Activated CD8-positive, alpha-beta T cell treated with anti-CD3 and anti-CD28 coated beads for 36 hours (primary cell): ENCODE data around the gene ASAP3. TPM values are rescaled to one million over a fixed set of nuclear protein-coding genes. Genes with fewer than 3 reads are reported as not detected.
"Not testable (repeated sequence)": the region's sequence is repeated elsewhere in the genome, so short reads cannot be mapped to it uniquely, and the experiment has no call there.

Experiments
- ATAC-seq: fragments of 200-7000 bp; cut with Tn5 transposase; one replicate; pipeline ENCODE4 v1.10.0; 2021; ENCODE audit warnings: mild to moderate bottlenecking, moderate library complexity
- CTCF ChIA-PET: fragments of 350-600 bp; sonication (Branson Sonifier 250); formaldehyde crosslinking; loops from one replicate; lab custom pipeline; 2021; ENCODE audit warnings: antibody characterized with exemption; lab: Charles Lee
- POLR2A ChIA-PET: fragments of 350-600 bp; sonication (Branson Sonifier 250); formaldehyde crosslinking; loops from one replicate; lab custom pipeline; 2021; ENCODE audit warnings: antibody characterized with exemption; lab: Charles Lee
- DNase-seq: peaks from one replicate; pipeline ENCODE4 v3.0.0-alpha.2; 2020
- H3K27ac Mint-ChIP-seq: one replicate; pipeline ENCODE4 v1.8.0; 2021; ENCODE audit warnings: mild to moderate bottlenecking, mixed read lengths
- H3K27me3 Mint-ChIP-seq: one replicate; pipeline ENCODE4 v1.8.0; 2021; ENCODE audit warnings: mixed read lengths
- H3K36me3 Mint-ChIP-seq: one replicate; pipeline ENCODE4 v1.8.0; 2021; ENCODE audit warnings: low read depth, mixed read lengths
- H3K4me1 Mint-ChIP-seq: one replicate; pipeline ENCODE4 v1.8.0; 2021; ENCODE audit warnings: low read depth, mixed read lengths
- H3K4me3 Mint-ChIP-seq: one replicate; pipeline ENCODE4 v1.8.0; 2021; ENCODE audit warnings: mild to moderate bottlenecking, moderate library complexity, mixed read lengths
- H3K9me3 Mint-ChIP-seq: one replicate; pipeline ENCODE4 v1.8.0; 2021; ENCODE audit warnings: mixed read lengths
- intact Hi-C: fragments of 100-400 bp; cut with micrococcal nuclease; formaldehyde crosslinking; loops from one replicate; pipeline ENCODE4 v1.10.0; 2022
- total RNA-seq, 2 experiments: library from RNA; stranded (reverse); gene quantifications; one replicate each; pipeline ENCODE4 v1.2.3, GENCODE V29; 2021
- TF ChIP-seq, protein P1 (sequence below): fragments of 200-600 bp; IDR thresholded peaks from one replicate; pipeline ENCODE4 v1.8.0; 2022; ENCODE audit warnings: antibody characterized with exemption, mild to moderate bottlenecking

The ASAP3 gene
- total RNA-seq, 2 experiments from 2014 or later: 0.29 to 0.74 TPM

DNA sequence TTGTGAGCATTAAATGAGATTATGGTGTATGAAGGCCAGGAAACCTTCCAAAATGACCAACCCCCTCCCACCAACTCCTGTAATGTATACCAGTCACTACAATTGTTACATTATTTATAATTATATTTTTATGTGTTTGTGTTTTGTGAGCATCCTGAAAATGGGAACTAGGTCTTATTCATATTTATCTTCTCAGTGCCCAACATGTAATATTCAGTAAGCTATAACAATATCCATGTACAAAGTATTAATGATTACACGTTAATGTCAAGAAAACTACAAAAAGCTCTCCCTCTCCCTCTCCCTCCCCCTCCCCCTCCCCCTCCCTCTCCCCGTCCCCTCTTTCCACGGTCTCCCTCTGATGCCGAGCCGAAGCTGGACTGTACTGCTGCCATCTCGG, 19.0 kb upstream of the ASAP3 start:
- ChIA-PET POLR2A (no interaction called here), CTCF (interaction anchor here (1.6 to 11.5 kb wide), 2 partner anchors 19 to 35 kb away, joined by 8 to 268 read pairs; partner anchors contain the start of gene ASAP3)
- Mint-ChIP-seq H3K27ac (no peak overlapping the region), H3K27me3 (no peaks in the 10 kb centered on the region), H3K4me1 (no peaks in the 10 kb centered on the region), H3K4me3 (no peak overlapping the region), H3K36me3 (peaks cover 8% of the 10 kb centered on the region), H3K9me3 (no peaks in the 10 kb centered on the region)
- intact Hi-C loops: no loop called here
- DNase-seq: no peak
- TF ChIP-seq, protein P1, sequence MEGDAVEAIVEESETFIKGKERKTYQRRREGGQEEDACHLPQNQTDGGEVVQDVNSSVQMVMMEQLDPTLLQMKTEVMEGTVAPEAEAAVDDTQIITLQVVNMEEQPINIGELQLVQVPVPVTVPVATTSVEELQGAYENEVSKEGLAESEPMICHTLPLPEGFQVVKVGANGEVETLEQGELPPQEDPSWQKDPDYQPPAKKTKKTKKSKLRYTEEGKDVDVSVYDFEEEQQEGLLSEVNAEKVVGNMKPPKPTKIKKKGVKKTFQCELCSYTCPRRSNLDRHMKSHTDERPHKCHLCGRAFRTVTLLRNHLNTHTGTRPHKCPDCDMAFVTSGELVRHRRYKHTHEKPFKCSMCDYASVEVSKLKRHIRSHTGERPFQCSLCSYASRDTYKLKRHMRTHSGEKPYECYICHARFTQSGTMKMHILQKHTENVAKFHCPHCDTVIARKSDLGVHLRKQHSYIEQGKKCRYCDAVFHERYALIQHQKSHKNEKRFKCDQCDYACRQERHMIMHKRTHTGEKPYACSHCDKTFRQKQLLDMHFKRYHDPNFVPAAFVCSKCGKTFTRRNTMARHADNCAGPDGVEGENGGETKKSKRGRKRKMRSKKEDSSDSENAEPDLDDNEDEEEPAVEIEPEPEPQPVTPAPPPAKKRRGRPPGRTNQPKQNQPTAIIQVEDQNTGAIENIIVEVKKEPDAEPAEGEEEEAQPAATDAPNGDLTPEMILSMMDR: no peak
- no peak for ATAC-seq

DNA sequence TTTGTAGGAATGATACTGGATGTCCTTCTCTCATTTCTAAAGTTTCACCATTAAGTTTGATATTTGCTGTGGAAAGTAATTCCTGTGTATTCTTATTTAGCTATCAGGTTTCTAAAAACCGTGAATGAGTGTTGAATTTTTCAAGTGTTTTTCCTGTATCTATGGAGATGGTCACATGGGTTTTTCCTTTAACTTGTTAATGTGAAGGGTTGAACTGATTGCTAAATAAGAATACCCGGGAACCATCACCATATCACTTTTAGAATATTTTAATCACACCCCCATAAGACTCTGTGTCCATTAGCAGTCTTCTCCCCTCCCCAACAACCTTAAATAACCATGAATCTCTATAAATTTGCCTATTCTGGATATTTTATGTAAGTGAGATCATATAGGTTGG, 16.5 kb upstream of the ASAP3 start:
- no peak for DNase-seq
- Mint-ChIP-seq H3K27me3 (no peaks in the 10 kb centered on the region), H3K4me3 (no peak overlapping the region), H3K4me1 (no peaks in the 10 kb centered on the region), H3K27ac (no peak overlapping the region), H3K9me3 (no peaks in the 10 kb centered on the region), H3K36me3 (peaks cover 2% of the 10 kb centered on the region)
- TF ChIP-seq, protein P1: no peak
- no peak for ATAC-seq
- CTCF ChIA-PET: interaction anchor here (5.0 to 11.5 kb wide), 3 partner anchors 25 to 137 kb away, joined by 51 to 268 read pairs (median 202); partner anchors contain the start of gene E2F2
- POLR2A ChIA-PET: no interaction called here
- intact Hi-C loops: no loop called here

DNA sequence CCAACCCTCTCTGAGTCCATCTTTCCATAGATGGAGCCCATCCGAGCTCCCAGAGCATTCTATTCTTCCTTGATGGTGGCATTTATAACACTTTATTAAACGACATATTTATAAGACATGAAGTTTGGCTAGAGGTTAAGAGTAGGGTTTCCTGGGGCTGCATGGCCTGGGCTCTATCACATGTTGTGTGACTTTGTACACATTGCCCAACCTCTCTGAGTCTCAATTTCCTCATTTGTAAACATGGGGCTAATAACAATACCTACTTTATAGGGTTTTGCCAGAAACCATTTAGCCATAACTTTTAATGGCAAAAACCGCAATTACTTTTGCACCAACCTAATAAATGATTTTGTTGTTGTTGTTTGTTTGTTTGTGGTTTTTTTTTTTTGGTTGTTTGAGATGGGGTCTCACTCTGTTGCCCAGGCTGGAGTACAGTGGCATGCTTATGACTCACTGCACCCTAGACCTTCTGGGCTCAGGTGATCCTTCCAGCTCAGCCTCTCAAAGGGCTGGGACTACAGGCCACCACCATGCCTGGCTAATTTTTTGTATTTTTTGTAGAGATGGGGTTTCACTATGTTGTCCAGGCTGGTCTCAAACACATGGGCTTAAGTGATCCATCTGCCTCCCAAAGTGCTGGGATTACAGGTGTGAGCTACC, 13.9 kb upstream of the ASAP3 start:
- ATAC-seq (no peak), DNase-seq (no peak)
- H3K27ac Mint-ChIP-seq: no peak overlapping the region
- H3K4me1 Mint-ChIP-seq: no peaks in the 10 kb centered on the region
- TF ChIP-seq, protein P1: no peak
- H3K36me3 Mint-ChIP-seq: no peaks in the 10 kb centered on the region
- POLR2A ChIA-PET: interaction anchor here (0.8 to 1.9 kb wide), 9 partner anchors 22 to 116 kb away, joined by 3 to 10 read pairs (median 5); partner anchors contain the start of genes E2F2 and ID3
- H3K9me3 Mint-ChIP-seq: no peaks in the 10 kb centered on the region
- H3K4me3 Mint-ChIP-seq: no peak overlapping the region
- H3K27me3 Mint-ChIP-seq: no peaks in the 10 kb centered on the region
- CTCF ChIA-PET: interaction anchor here (0.5 to 11.5 kb wide), 39 partner anchors 9 to 269 kb away, joined by 3 to 268 read pairs (median 6); partner anchors contain the start of genes ASAP3, E2F2 and ID3
- intact Hi-C loops: loop anchor here (1.0 to 5.0 kb wide), 2 partner anchors 41 to 139 kb away; no protein-coding TSS in a partner anchor

DNA sequence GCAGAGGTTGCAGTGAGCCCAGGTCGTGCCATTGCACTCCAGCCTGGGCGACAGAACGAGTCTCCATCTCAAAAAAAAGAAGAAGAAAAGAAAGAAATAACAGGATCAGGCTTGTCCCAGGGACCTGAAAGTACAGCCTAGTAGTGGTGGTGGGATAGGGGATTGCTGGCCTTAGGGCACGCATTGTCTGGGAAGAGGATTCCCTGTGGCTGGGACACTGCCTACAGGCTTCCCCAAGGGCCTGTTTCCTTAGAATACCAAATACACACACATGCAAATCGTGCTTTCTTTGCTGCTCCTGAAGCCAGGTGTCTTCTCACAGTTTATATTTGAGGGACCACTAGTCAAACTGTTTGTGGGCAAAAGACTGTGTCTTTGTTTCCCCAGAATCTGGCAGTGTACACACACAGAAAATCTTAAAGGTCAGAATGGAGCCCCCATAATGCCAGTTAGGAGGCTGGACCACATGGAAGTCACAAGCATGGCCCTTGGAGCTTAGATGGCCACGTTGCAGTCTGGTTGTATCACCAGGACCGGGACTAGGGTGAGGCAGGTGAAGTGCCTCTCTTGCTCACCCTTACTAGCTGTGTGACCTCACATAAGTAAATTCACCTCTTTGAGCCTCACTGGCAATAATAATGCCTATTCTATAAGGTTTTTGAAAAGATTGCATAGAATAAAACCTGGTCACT, 12.7 kb upstream of the ASAP3 start:
- H3K27me3 Mint-ChIP-seq: no peaks in the 10 kb centered on the region
- ChIA-PET CTCF (interaction anchor here (0.6 to 11.5 kb wide), 51 partner anchors 8 to 464 kb away, joined by 3 to 268 read pairs (median 4); partner anchors contain the start of genes ASAP3, E2F2, ELOA and ID3), POLR2A (interaction anchor here (0.7 to 1.9 kb wide), 8 partner anchors 23 to 203 kb away, joined by 3 to 10 read pairs (median 6); partner anchors contain the start of genes E2F2 and ID3)
- H3K9me3 Mint-ChIP-seq: no peaks in the 10 kb centered on the region
- TF ChIP-seq, protein P1: no peak
- no peaks in the 10 kb centered on the region for H3K36me3 Mint-ChIP-seq
- intact Hi-C loops: loop anchor here (1.0 to 5.0 kb wide), 2 partner anchors 43 to 141 kb away; no protein-coding TSS in a partner anchor
- no peak overlapping the region for H3K27ac Mint-ChIP-seq
- H3K4me3 Mint-ChIP-seq: no peak overlapping the region
- no peaks in the 10 kb centered on the region for H3K4me1 Mint-ChIP-seq
- DNase-seq (no peak), ATAC-seq (peak; percentile 13)

DNA sequence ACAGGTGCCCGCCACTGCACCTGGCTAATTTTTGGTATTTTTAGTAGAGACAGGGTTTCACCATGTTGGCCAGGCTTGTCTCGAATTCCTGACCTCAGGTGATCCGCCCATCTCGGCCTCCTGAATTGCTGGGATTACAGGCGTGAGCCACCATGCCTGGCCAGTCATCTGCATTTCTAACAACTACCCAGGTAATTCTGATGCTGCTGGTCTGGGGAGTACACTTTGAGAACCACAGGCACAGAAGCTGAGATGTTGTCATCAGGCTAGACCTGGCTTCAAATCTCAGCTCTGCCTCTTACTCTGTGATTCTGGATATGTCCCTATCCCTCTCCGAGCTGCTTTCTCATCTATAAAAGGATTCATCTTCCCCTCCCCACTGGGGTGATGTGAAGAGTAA, 10.9 kb upstream of the ASAP3 start:
- H3K4me1 Mint-ChIP-seq, ATAC-seq, H3K27ac Mint-ChIP-seq, H3K36me3 Mint-ChIP-seq, H3K9me3 Mint-ChIP-seq, DNase-seq, H3K27me3 Mint-ChIP-seq, H3K4me3 Mint-ChIP-seq: not testable (repeated sequence)
- ChIA-PET POLR2A (interaction anchor here (1.2 to 1.5 kb wide), 2 partner anchors 30 to 50 kb away, joined by 4 to 6 read pairs; no protein-coding TSS in a partner anchor), CTCF (interaction anchor here (0.6 to 11.5 kb wide), 8 partner anchors 10 to 163 kb away, joined by 3 to 268 read pairs (median 54); partner anchors contain the start of genes ASAP3 and E2F2)
- intact Hi-C loops: loop anchor here (5.0 kb wide), 1 partner anchor 142 kb away; no protein-coding TSS in a partner anchor

DNA sequence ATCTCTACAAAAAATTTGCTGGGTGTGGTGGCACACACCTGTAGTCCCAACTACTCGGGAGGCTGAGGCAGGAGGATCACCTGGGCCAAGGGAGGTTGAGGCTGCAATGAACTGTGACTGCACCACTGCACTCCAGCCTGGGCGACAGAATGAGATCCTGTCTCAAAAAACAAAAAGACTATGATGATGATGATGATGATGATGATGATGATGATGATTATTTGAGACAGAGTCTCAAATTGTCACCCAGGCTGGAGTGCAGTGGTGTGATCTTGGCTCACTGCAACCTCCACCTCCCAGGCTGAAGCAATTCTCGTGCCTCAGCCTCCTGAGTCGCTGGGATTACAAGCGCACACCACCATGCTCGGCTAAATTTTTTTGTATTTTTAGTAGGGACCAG, 8.8 kb upstream of the ASAP3 start:
- H3K9me3 Mint-ChIP-seq, H3K27ac Mint-ChIP-seq, H3K27me3 Mint-ChIP-seq, POLR2A ChIA-PET, DNase-seq, H3K36me3 Mint-ChIP-seq, ATAC-seq, intact Hi-C loops, H3K4me1 Mint-ChIP-seq, H3K4me3 Mint-ChIP-seq: not testable (repeated sequence)
- CTCF ChIA-PET: interaction anchor here (1.8 to 11.5 kb wide), 2 partner anchors 45 to 145 kb away, joined by 6 to 268 read pairs; no protein-coding TSS in a partner anchor
